Osteocyte (in vitro differentiated cells): Measurements from ENCODE around the gene IFNGR1. TPM values are rescaled to one million over a fixed set of nuclear protein-coding genes. Genes with fewer than 3 reads are reported as not detected.

Source experiments
- DNase-seq: peaks from one replicate; pipeline ENCODE4 v3.0.0; 2021; ENCODE audit warnings: mixed read lengths; ENCODE audit not compliant: unreplicated experiment; ENCODE audit errors: extremely low spot score
- H3K27ac Mint-ChIP-seq: one replicate; pipeline ENCODE4 v1.8.0; 2021; ENCODE audit warnings: mild to moderate bottlenecking, mixed read lengths; ENCODE audit not compliant: unreplicated experiment
- H3K27me3 Mint-ChIP-seq: one replicate; pipeline ENCODE4 v1.8.0; 2021; ENCODE audit warnings: mixed read lengths; ENCODE audit not compliant: unreplicated experiment
- H3K36me3 Mint-ChIP-seq: one replicate; pipeline ENCODE4 v1.8.0; 2021; ENCODE audit warnings: mixed read lengths; ENCODE audit not compliant: unreplicated experiment
- H3K4me1 Mint-ChIP-seq: one replicate; pipeline ENCODE4 v1.8.0; 2021; ENCODE audit warnings: mixed read lengths; ENCODE audit not compliant: unreplicated experiment
- H3K4me3 Mint-ChIP-seq: one replicate; pipeline ENCODE4 v1.8.0; 2021; ENCODE audit warnings: mild to moderate bottlenecking, moderate library complexity, mixed read lengths; ENCODE audit not compliant: unreplicated experiment
- H3K9me3 Mint-ChIP-seq: one replicate; pipeline ENCODE4 v1.8.0; 2021; ENCODE audit warnings: mixed read lengths; ENCODE audit not compliant: unreplicated experiment
- total RNA-seq: library from RNA; stranded (reverse); gene quantifications from 2 replicates; pipeline ENCODE4 v1.2.1, GENCODE V29; 2021
- TF ChIP-seq, protein P1 (sequence below): fragments of 200-600 bp; sonication (generic); IDR thresholded peaks from 2 replicates; pipeline ENCODE4 v1.5.0; 2021; ENCODE audit warnings: antibody characterized with exemption, mild to moderate bottlenecking, moderate library complexity

Gene IFNGR1
- total RNA-seq, 1 donor from 2014 or later: 33.4 TPM

- no peak for DNase-seq
- H3K4me1 Mint-ChIP-seq: no peaks in the 10 kb centered on the region
- H3K9me3 Mint-ChIP-seq: no peaks in the 10 kb centered on the region
- TF ChIP-seq, protein P1, sequence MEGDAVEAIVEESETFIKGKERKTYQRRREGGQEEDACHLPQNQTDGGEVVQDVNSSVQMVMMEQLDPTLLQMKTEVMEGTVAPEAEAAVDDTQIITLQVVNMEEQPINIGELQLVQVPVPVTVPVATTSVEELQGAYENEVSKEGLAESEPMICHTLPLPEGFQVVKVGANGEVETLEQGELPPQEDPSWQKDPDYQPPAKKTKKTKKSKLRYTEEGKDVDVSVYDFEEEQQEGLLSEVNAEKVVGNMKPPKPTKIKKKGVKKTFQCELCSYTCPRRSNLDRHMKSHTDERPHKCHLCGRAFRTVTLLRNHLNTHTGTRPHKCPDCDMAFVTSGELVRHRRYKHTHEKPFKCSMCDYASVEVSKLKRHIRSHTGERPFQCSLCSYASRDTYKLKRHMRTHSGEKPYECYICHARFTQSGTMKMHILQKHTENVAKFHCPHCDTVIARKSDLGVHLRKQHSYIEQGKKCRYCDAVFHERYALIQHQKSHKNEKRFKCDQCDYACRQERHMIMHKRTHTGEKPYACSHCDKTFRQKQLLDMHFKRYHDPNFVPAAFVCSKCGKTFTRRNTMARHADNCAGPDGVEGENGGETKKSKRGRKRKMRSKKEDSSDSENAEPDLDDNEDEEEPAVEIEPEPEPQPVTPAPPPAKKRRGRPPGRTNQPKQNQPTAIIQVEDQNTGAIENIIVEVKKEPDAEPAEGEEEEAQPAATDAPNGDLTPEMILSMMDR: no peak
- no peak overlapping the region for H3K4me3 Mint-ChIP-seq
- no peak overlapping the region for H3K27ac Mint-ChIP-seq
- no peaks in the 10 kb centered on the region for H3K36me3 Mint-ChIP-seq
- H3K27me3 Mint-ChIP-seq: peaks cover 12% of the 10 kb centered on the region
Measured at GRCh38 chr6:137170266-137171052, 48.7 kb downstream of the IFNGR1 start.

- Mint-ChIP-seq H3K36me3 (no peaks in the 10 kb centered on the region), H3K27me3 (peaks cover 5% of the 10 kb centered on the region), H3K4me3 (no peak overlapping the region), H3K4me1 (no peaks in the 10 kb centered on the region), H3K9me3 (no peaks in the 10 kb centered on the region), H3K27ac (no peak overlapping the region)
- TF ChIP-seq, protein P1: no peak
- DNase-seq: no peak
Measured at GRCh38 chr6:137167702-137168377, 51.3 kb downstream of the IFNGR1 start.

- TF ChIP-seq, protein P1: no peak
- no peak for DNase-seq
- Mint-ChIP-seq H3K27ac (no peak overlapping the region), H3K4me3 (no peak overlapping the region), H3K4me1 (no peaks in the 10 kb centered on the region), H3K9me3 (no peaks in the 10 kb centered on the region), H3K36me3 (no peaks in the 10 kb centered on the region), H3K27me3 (peaks cover 5% of the 10 kb centered on the region)
Measured at GRCh38 chr6:137166247-137167098, 52.7 kb downstream of the IFNGR1 start.

- peaks cover 5% of the 10 kb centered on the region for H3K27me3 Mint-ChIP-seq
- no peaks in the 10 kb centered on the region for H3K4me1 Mint-ChIP-seq
- no peak for DNase-seq
- no peak overlapping the region for H3K4me3 Mint-ChIP-seq
- TF ChIP-seq, protein P1: no peak
- H3K27ac Mint-ChIP-seq: no peak overlapping the region
- H3K36me3 Mint-ChIP-seq: no peaks in the 10 kb centered on the region
- no peaks in the 10 kb centered on the region for H3K9me3 Mint-ChIP-seq
Measured at GRCh38 chr6:137165375-137166246, 53.6 kb downstream of the IFNGR1 start.
